OCI-LY1 (cell line): ENCODE results near the gene SUCNR1.

Experiments
- CTCF ChIP-seq: fragments of 200-600 bp; sonication (generic), shearing (Covaris generic); IDR thresholded peaks from 2 replicates; pipeline ENCODE4 v1.5.1; 2017; ENCODE audit warnings: mild to moderate bottlenecking, antibody characterized with exemption, low read length, moderate library complexity, mixed read lengths
- EZH2 ChIP-seq: fragments of 200-600 bp; sonication (generic), shearing (Covaris generic); IDR thresholded peaks from 2 replicates; pipeline ENCODE4 v1.8.0; 2017; ENCODE audit warnings: borderline replicate concordance, mixed run types, mild to moderate bottlenecking, antibody characterized with exemption, low read length, moderate library complexity, mixed read lengths

- TF ChIP-seq CTCF (no peak), EZH2 (no peak)
These were observed 52.4 kb downstream of the SUCNR1 start for GRCh38 chr3:151925876-151926275.
